OCI-LY1 (cell line): Measurements from ENCODE around the gene SFXN1.

ENCODE experiments used
- H2AFZ ChIP-seq: fragments of 200-600 bp; sonication (generic), shearing (Covaris generic); 2 replicates; pipeline ENCODE4 v1.6.0; 2014; ENCODE audit warnings: antibody characterized with exemption, mild to moderate bottlenecking, low read length
- H3F3A ChIP-seq: fragments of 200-600 bp; sonication (generic), shearing (Covaris generic); 2 replicates; pipeline ENCODE4 v1.6.0; 2014; ENCODE audit warnings: mild to moderate bottlenecking, antibody characterized with exemption, low read length, moderate library complexity; ENCODE audit not compliant: insufficient read depth
- H3K27ac ChIP-seq: fragments of 200-600 bp; sonication (generic); 2 replicates; pipeline ENCODE4 v1.5.1; 2014; ENCODE audit warnings: low read length, mixed run types, mild to moderate bottlenecking, low read depth; ENCODE audit not compliant: poor library complexity, severe bottlenecking
- H3K27me3 ChIP-seq: fragments of 200-600 bp; sonication (generic); 2 replicates; pipeline ENCODE4 v1.6.0; 2014; ENCODE audit warnings: antibody characterized with exemption, mild to moderate bottlenecking, low read length, moderate library complexity; ENCODE audit not compliant: insufficient read depth
- H3K36me3 ChIP-seq: fragments of 200-600 bp; sonication (generic); 2 replicates; pipeline ENCODE4 v1.6.1; 2014; ENCODE audit warnings: mild to moderate bottlenecking, antibody characterized with exemption, low read length, moderate library complexity, mixed read lengths; ENCODE audit not compliant: insufficient read depth
- H3K4me1 ChIP-seq: fragments of 200-600 bp; sonication (generic); 2 replicates; pipeline ENCODE4 v1.5.1; 2014; ENCODE audit warnings: mild to moderate bottlenecking, low read length, moderate library complexity; ENCODE audit not compliant: insufficient read depth, severe bottlenecking
- H3K4me2 ChIP-seq: fragments of 200-600 bp; sonication (generic), shearing (Covaris generic); 2 replicates; pipeline ENCODE4 v1.6.1; 2014; ENCODE audit warnings: low read length
- H3K4me3 ChIP-seq: fragments of 200-600 bp; sonication (generic); 2 replicates; pipeline ENCODE4 v1.5.1; 2014; ENCODE audit warnings: low read length, low read depth, mild to moderate bottlenecking, mixed read lengths; ENCODE audit not compliant: poor library complexity, severe bottlenecking
- H3K79me2 ChIP-seq: fragments of 200-600 bp; shearing (Covaris generic); 2 replicates; pipeline ENCODE4 v1.6.1; 2016; ENCODE audit warnings: mixed run types, low read length, mixed read lengths; ENCODE audit not compliant: insufficient read depth
- H3K9ac ChIP-seq: fragments of 200-600 bp; sonication (generic), shearing (Covaris generic); 2 replicates; pipeline ENCODE4 v1.6.1; 2014; ENCODE audit warnings: mild to moderate bottlenecking, low read length, mixed read lengths
- H3K9me2 ChIP-seq: fragments of 200-600 bp; sonication (generic), shearing (Covaris generic); 2 replicates; pipeline ENCODE4 v1.6.1; 2014; ENCODE audit warnings: low read depth, mild to moderate bottlenecking, low read length, mixed read lengths
- H3K9me3 ChIP-seq: fragments of 200-600 bp; shearing (Covaris generic); 2 replicates; pipeline ENCODE4 v1.6.1; 2014; ENCODE audit warnings: low read length, mixed read lengths
- H4K20me1 ChIP-seq: fragments of 200-600 bp; sonication (generic), shearing (Covaris generic); 2 replicates; pipeline ENCODE4 v1.6.0; 2016; ENCODE audit warnings: mild to moderate bottlenecking, low read length; ENCODE audit not compliant: insufficient read depth
- EZH2 ChIP-seq: fragments of 200-600 bp; sonication (generic), shearing (Covaris generic); IDR thresholded peaks from 2 replicates; pipeline ENCODE4 v1.8.0; 2017; ENCODE audit warnings: borderline replicate concordance, mixed run types, mild to moderate bottlenecking, antibody characterized with exemption, low read length, moderate library complexity, mixed read lengths
- TF ChIP-seq, protein P1 (sequence below): fragments of 200-600 bp; sonication (generic), shearing (Covaris generic); IDR thresholded peaks from 2 replicates; pipeline ENCODE4 v1.5.1; 2017; ENCODE audit warnings: mild to moderate bottlenecking, antibody characterized with exemption, low read length, moderate library complexity, mixed read lengths

The SFXN1 gene

DNA sequence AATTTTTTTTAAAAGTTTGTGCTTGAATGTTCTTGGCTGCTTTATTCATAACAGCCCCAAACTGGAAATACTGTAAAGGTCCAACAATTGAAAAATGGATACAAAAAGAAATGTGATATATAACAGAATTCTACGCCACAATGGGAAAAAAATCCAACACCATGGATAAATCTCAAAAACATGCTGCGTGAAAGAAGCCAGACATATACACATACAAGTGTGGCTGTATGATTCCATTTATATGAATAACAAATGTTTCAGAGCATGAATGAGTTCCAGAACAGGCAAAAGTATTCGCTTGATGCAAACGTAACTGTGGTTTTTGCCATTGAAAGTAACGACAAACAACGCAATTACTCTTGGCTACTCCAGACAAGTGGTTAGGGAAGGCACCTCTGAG, 7.2 kb upstream of the SFXN1 start:
- Histone ChIP-seq H3K4me2 (no peak overlapping the region), H2AFZ (no peak overlapping the region), H3K9ac (no peak overlapping the region), H3K9me2 (no peaks in the 10 kb centered on the region), H3K9me3 (peaks cover 5% of the 10 kb centered on the region; the same call in 1 of the 2 replicates), H3K79me2 (no peaks in the 10 kb centered on the region), H3K36me3 (no peaks in the 10 kb centered on the region), H4K20me1 (no peaks in the 10 kb centered on the region), H3K27me3 (peaks cover 4% of the 10 kb centered on the region), H3F3A (no peaks in the 10 kb centered on the region), H3K27ac (no peak overlapping the region), H3K4me1 (no peaks in the 10 kb centered on the region), H3K4me3 (no peak overlapping the region)
- TF ChIP-seq, protein P1, sequence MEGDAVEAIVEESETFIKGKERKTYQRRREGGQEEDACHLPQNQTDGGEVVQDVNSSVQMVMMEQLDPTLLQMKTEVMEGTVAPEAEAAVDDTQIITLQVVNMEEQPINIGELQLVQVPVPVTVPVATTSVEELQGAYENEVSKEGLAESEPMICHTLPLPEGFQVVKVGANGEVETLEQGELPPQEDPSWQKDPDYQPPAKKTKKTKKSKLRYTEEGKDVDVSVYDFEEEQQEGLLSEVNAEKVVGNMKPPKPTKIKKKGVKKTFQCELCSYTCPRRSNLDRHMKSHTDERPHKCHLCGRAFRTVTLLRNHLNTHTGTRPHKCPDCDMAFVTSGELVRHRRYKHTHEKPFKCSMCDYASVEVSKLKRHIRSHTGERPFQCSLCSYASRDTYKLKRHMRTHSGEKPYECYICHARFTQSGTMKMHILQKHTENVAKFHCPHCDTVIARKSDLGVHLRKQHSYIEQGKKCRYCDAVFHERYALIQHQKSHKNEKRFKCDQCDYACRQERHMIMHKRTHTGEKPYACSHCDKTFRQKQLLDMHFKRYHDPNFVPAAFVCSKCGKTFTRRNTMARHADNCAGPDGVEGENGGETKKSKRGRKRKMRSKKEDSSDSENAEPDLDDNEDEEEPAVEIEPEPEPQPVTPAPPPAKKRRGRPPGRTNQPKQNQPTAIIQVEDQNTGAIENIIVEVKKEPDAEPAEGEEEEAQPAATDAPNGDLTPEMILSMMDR = no peak
- TF ChIP-seq EZH2 = no peak

- Histone ChIP-seq H3K4me3 (no peak overlapping the region), H3K9me2 (no peaks in the 10 kb centered on the region), H3K9me3 (peaks cover 5% of the 10 kb centered on the region; the same call in 1 of the 2 replicates), H3K36me3 (no peaks in the 10 kb centered on the region), H3K27ac (no peak overlapping the region), H3K27me3 (peaks cover 4% of the 10 kb centered on the region), H3F3A (no peaks in the 10 kb centered on the region), H3K4me1 (no peaks in the 10 kb centered on the region), H3K9ac (no peak overlapping the region), H4K20me1 (no peaks in the 10 kb centered on the region), H3K79me2 (no peaks in the 10 kb centered on the region), H2AFZ (no peak overlapping the region), H3K4me2 (no peak overlapping the region)
- TF ChIP-seq, protein P1 = no peak
- no peak for TF ChIP-seq EZH2
Observed at GRCh38 chr5:175471628-175472027, 6.7 kb upstream of the SFXN1 start.

GRCh38 chr5:175472378-175472777, 6.0 kb upstream of the SFXN1 start:
- Histone ChIP-seq H3K9me3 (peaks cover 5% of the 10 kb centered on the region; the same call in 1 of the 2 replicates), H3K4me2 (no peak overlapping the region), H3K79me2 (no peaks in the 10 kb centered on the region), H3K9me2 (no peaks in the 10 kb centered on the region), H3K36me3 (no peaks in the 10 kb centered on the region), H3F3A (no peaks in the 10 kb centered on the region), H3K4me1 (no peaks in the 10 kb centered on the region), H4K20me1 (no peaks in the 10 kb centered on the region), H3K4me3 (no peak overlapping the region), H3K27me3 (peaks cover 4% of the 10 kb centered on the region), H3K9ac (no peak overlapping the region), H3K27ac (no peak overlapping the region), H2AFZ (no peak overlapping the region)
- no peak for TF ChIP-seq EZH2
- TF ChIP-seq, protein P1 = no peak
